Astrocyte (in vitro differentiated cells and primary cell): ENCODE measurements around the gene IFT20. TPM values are rescaled to one million over a fixed set of nuclear protein-coding genes. Genes with fewer than 3 reads are reported as not detected.

Source experiments
- DNase-seq: peaks from one replicate; pipeline ENCODE4 v3.0.0-alpha.2; 2010; ENCODE audit warnings: low read depth
- FAIRE-seq: peaks from 2 replicates; lab custom pipeline; 2011; peaks lifted over from hg19 to GRCh38; lab: Jason Lieb, UNC
- H2AFZ ChIP-seq: 2 replicates; pipeline ENCODE4 v1.6.0; 2012; ENCODE audit warnings: low read depth, low read length, inconsistent platforms
- H3K27ac ChIP-seq: 2 replicates; pipeline ENCODE4 v1.5.1; 2011; ENCODE audit warnings: low read depth, low read length, inconsistent platforms
- H3K27me3 ChIP-seq: 2 replicates; pipeline ENCODE4 v1.6.0; 2011; ENCODE audit warnings: low read length, inconsistent platforms; ENCODE audit not compliant: insufficient read depth
- H3K36me3 ChIP-seq: 2 replicates; pipeline ENCODE4 v1.5.1; 2011; ENCODE audit warnings: low read length, inconsistent platforms; ENCODE audit not compliant: insufficient read depth
- H3K4me1 ChIP-seq: 2 replicates; pipeline ENCODE4 v1.5.1; 2011; ENCODE audit warnings: low read length, inconsistent platforms; ENCODE audit not compliant: insufficient read depth
- H3K4me2 ChIP-seq: 2 replicates; pipeline ENCODE4 v1.6.0; 2012; ENCODE audit warnings: low read length, inconsistent platforms
- H3K4me3 ChIP-seq: 2 replicates; pipeline ENCODE4 v1.5.1; 2011; ENCODE audit warnings: low read depth, mild to moderate bottlenecking, low read length, inconsistent platforms; ENCODE audit not compliant: insufficient read depth
- H3K79me2 ChIP-seq: 2 replicates; pipeline ENCODE4 v1.6.0; 2012; ENCODE audit warnings: mild to moderate bottlenecking, low read length, inconsistent platforms; ENCODE audit not compliant: insufficient read depth
- H3K9ac ChIP-seq: 2 replicates; pipeline ENCODE4 v1.6.0; 2012; ENCODE audit warnings: mild to moderate bottlenecking, low read length, inconsistent platforms
- H3K9me3 ChIP-seq: 2 replicates; pipeline ENCODE4 v1.5.1; 2012; ENCODE audit warnings: low read depth, mild to moderate bottlenecking, low read length, inconsistent platforms; ENCODE audit not compliant: insufficient read depth
- H4K20me1 ChIP-seq: 2 replicates; pipeline ENCODE4 v1.6.0; 2012; ENCODE audit warnings: low read length, inconsistent platforms; ENCODE audit not compliant: insufficient read depth
- H3K27ac Mint-ChIP-seq: one replicate; pipeline ENCODE4 v1.8.0; 2021; ENCODE audit warnings: mild to moderate bottlenecking, mixed read lengths; ENCODE audit not compliant: unreplicated experiment
- H3K27me3 Mint-ChIP-seq: one replicate; pipeline ENCODE4 v1.8.0; 2021; ENCODE audit warnings: low read depth, mixed read lengths; ENCODE audit not compliant: unreplicated experiment
- H3K36me3 Mint-ChIP-seq: one replicate; pipeline ENCODE4 v1.8.0; 2021; ENCODE audit warnings: low read depth, mixed read lengths; ENCODE audit not compliant: unreplicated experiment
- H3K4me1 Mint-ChIP-seq: one replicate; pipeline ENCODE4 v1.8.0; 2021; ENCODE audit warnings: low read depth, mixed read lengths; ENCODE audit not compliant: unreplicated experiment
- H3K4me3 Mint-ChIP-seq: one replicate; pipeline ENCODE4 v1.8.0; 2021; ENCODE audit warnings: mild to moderate bottlenecking, moderate library complexity, mixed read lengths; ENCODE audit not compliant: unreplicated experiment
- H3K9me3 Mint-ChIP-seq: one replicate; pipeline ENCODE4 v1.8.0; 2021; ENCODE audit warnings: mild to moderate bottlenecking, mixed read lengths; ENCODE audit not compliant: unreplicated experiment
- EZH2 ChIP-seq: IDR thresholded peaks from 2 replicates; pipeline ENCODE4 v1.6.1; 2012; ENCODE audit warnings: mild to moderate bottlenecking, low read length, inconsistent platforms; ENCODE audit not compliant: insufficient read depth
- total RNA-seq: library from RNA; stranded (reverse); gene quantifications from 2 replicates; pipeline ENCODE4 v1.2.1, GENCODE V29; 2021
- TF ChIP-seq, protein P1 (sequence below): IDR thresholded peaks from 2 replicates; pipeline ENCODE4 v1.5.1; 2011; ENCODE audit warnings: low read depth, mild to moderate bottlenecking, inconsistent platforms, low read length, moderate library complexity; ENCODE audit not compliant: insufficient read depth

The IFT20 gene
- total RNA-seq, 1 donor from 2014 or later, result 70.4 TPM

DNA sequence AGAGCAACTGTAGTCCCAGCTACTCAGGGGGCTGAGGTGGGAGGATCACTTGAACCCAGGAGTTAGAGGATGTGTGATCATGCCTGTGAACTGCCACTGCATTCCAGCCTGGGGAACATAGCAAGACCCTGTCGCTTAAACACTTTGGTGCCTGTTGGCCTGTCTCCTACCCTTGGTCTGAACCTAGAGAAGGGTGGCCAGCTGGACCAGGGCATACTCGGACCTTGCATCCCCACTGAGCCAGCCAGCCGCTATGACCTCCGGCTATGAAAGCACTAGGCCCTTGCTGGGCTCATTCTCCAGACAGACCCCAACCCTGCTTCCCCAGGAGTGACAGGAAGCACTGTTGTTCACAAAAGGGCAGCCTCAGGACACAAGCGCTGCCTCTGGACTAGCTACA lies 4.6 kb downstream of the IFT20 start:
- Histone ChIP-seq H3K4me1 (peaks cover 17% of the 10 kb centered on the region), H2AFZ (no peak overlapping the region), H3K9me3 (no peaks in the 10 kb centered on the region), H3K27me3 (no peaks in the 10 kb centered on the region), H3K9ac (no peak overlapping the region), H3K4me3 (no peak overlapping the region), H3K36me3 (peaks cover 14% of the 10 kb centered on the region), H3K4me2 (no peak overlapping the region), H4K20me1 (peaks cover 64% of the 10 kb centered on the region), H3K27ac (no peak overlapping the region), H3K79me2 (peaks cover 46% of the 10 kb centered on the region)
- no peak overlapping the region for H3K4me3 Mint-ChIP-seq
- FAIRE-seq (no peak), DNase-seq (no peak)
- no peak for TF ChIP-seq EZH2
- H3K27ac Mint-ChIP-seq, result no peak overlapping the region
- H3K4me1 Mint-ChIP-seq, result peaks cover 22% of the 10 kb centered on the region
- H3K36me3 Mint-ChIP-seq, result peaks cover 19% of the 10 kb centered on the region
- H3K27me3 Mint-ChIP-seq, result no peaks in the 10 kb centered on the region
- no peaks in the 10 kb centered on the region for H3K9me3 Mint-ChIP-seq

DNA sequence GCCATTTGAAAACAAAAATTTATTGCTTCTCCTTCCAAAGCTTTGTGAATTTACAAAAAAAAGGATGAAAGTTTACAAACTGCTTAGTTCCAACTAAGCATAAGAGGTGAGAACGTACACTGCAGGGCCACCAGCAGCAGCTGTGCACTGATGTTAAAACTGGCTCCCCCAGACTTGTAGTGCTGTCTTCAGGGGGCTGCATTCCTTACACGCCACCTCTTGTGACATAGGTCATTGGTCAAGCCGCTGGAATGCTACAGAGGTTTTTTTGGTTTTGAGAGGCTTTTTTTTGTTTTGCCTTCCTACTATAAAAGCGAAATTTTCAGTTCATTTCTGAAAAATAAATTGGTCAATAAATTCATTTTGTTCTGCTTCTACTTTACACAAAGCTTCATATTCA lies 6.9 kb downstream of the IFT20 start:
- no peak for FAIRE-seq
- Histone ChIP-seq H3K9ac (no peak overlapping the region), H4K20me1 (peaks cover 49% of the 10 kb centered on the region), H3K4me3 (no peak overlapping the region), H3K36me3 (peaks cover 14% of the 10 kb centered on the region), H3K4me2 (no peak overlapping the region), H3K79me2 (peaks cover 26% of the 10 kb centered on the region), H3K27me3 (no peaks in the 10 kb centered on the region), H2AFZ (no peak overlapping the region), H3K4me1 (peaks cover 3% of the 10 kb centered on the region), H3K27ac (no peak overlapping the region), H3K9me3 (no peaks in the 10 kb centered on the region)
- Mint-ChIP-seq H3K27ac (no peak overlapping the region), H3K4me1 (peaks cover 16% of the 10 kb centered on the region), H3K36me3 (peaks cover 20% of the 10 kb centered on the region), H3K4me3 (no peak overlapping the region), H3K27me3 (no peaks in the 10 kb centered on the region), H3K9me3 (no peaks in the 10 kb centered on the region)
- TF ChIP-seq, protein P1, sequence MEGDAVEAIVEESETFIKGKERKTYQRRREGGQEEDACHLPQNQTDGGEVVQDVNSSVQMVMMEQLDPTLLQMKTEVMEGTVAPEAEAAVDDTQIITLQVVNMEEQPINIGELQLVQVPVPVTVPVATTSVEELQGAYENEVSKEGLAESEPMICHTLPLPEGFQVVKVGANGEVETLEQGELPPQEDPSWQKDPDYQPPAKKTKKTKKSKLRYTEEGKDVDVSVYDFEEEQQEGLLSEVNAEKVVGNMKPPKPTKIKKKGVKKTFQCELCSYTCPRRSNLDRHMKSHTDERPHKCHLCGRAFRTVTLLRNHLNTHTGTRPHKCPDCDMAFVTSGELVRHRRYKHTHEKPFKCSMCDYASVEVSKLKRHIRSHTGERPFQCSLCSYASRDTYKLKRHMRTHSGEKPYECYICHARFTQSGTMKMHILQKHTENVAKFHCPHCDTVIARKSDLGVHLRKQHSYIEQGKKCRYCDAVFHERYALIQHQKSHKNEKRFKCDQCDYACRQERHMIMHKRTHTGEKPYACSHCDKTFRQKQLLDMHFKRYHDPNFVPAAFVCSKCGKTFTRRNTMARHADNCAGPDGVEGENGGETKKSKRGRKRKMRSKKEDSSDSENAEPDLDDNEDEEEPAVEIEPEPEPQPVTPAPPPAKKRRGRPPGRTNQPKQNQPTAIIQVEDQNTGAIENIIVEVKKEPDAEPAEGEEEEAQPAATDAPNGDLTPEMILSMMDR, result no peak
- TF ChIP-seq EZH2, result no peak
- DNase-seq, result no peak

DNA sequence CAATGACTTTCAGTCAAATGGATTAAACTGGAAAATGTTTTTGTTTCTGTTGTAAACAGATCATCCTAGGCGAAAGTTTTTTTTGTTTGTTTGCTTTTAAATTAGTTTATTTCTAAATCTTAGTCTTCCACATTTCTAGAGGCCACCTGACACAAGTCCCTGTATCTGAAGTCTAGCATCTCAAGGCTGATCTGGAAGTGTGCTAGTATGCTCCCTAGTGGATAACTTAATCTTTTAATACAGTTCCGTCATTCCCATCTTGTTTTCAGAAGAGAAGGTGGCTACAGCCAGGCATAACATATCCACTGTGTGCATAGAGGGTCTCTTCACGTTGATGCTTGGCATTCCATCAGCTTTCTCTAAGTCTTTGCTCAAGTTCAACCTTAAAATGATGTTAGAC lies 7.6 kb downstream of the IFT20 start:
- H3K4me1 Mint-ChIP-seq, result peaks cover 14% of the 10 kb centered on the region
- H3K36me3 Mint-ChIP-seq, result peaks cover 20% of the 10 kb centered on the region
- no peak for DNase-seq
- Histone ChIP-seq H3K79me2 (peaks cover 24% of the 10 kb centered on the region), H3K4me1 (no peaks in the 10 kb centered on the region), H2AFZ (no peak overlapping the region), H4K20me1 (peaks cover 42% of the 10 kb centered on the region), H3K36me3 (peaks cover 14% of the 10 kb centered on the region), H3K27me3 (no peaks in the 10 kb centered on the region), H3K27ac (no peak overlapping the region), H3K9ac (no peak overlapping the region), H3K9me3 (no peaks in the 10 kb centered on the region), H3K4me3 (no peak overlapping the region), H3K4me2 (no peak overlapping the region)
- TF ChIP-seq EZH2, result no peak
- TF ChIP-seq, protein P1, result no peak
- no peak overlapping the region for H3K4me3 Mint-ChIP-seq
- FAIRE-seq, result no peak
- no peaks in the 10 kb centered on the region for H3K9me3 Mint-ChIP-seq
- no peaks in the 10 kb centered on the region for H3K27me3 Mint-ChIP-seq
- H3K27ac Mint-ChIP-seq, result no peak overlapping the region
